Liver (tissue), 3 donors: ENCODE results near the gene GALNTL6.

Source experiments
- ATF3 ChIP-seq: IDR thresholded peaks from 2 replicates; pipeline ENCODE4 v1.6.1; 2016; ENCODE audit warnings: antibody characterized with exemption
- CTCF ChIP-seq: fragments of 150-350 bp; IDR thresholded peaks from 2 replicates; pipeline ENCODE4 v1.5.1; 2017; ENCODE audit warnings: improper control_type of control experiment, low read depth, low read length; ENCODE audit not compliant: missing input control
- EGR1 ChIP-seq, 2 donors: IDR thresholded peaks; 2 replicates each; pipeline ENCODE4 v1.6.1; 2016 to 2018; ENCODE audit warnings: antibody characterized with exemption in 2 of 2, low read depth in 2 of 2
- GABPA ChIP-seq, 2 donors: IDR thresholded peaks in 1 of 2; conservative IDR thresholded peaks in 1 of 2; 2 replicates each; pipeline ENCODE4 v1.6.1; 2016; ENCODE audit warnings: antibody characterized with exemption in 2 of 2, mild to moderate bottlenecking in 1 of 2, moderate library complexity in 1 of 2
- HNF4G ChIP-seq: IDR thresholded peaks from 2 replicates; pipeline ENCODE4 v1.6.1; 2016; ENCODE audit warnings: antibody characterized with exemption
- MAX ChIP-seq: IDR thresholded peaks from 2 replicates; pipeline ENCODE4 v1.6.1; 2016; ENCODE audit warnings: antibody characterized with exemption
- RAD21 ChIP-seq, 2 donors: IDR thresholded peaks; 2 replicates each; pipeline ENCODE4 v1.6.1; 2016; ENCODE audit warnings: antibody characterized with exemption in 2 of 2, mild to moderate bottlenecking in 2 of 2
- RXRA ChIP-seq, 2 donors: IDR thresholded peaks; 2 replicates each; pipeline ENCODE4 v1.6.1; 2017 to 2018; ENCODE audit warnings: antibody characterized with exemption in 2 of 2, mild to moderate bottlenecking in 1 of 2
- TAF1 ChIP-seq: conservative IDR thresholded peaks from 2 replicates; pipeline ENCODE4 v1.6.1; 2016; ENCODE audit warnings: antibody characterized with exemption, mild to moderate bottlenecking
- YY1 ChIP-seq: IDR thresholded peaks from 2 replicates; pipeline ENCODE4 v1.6.1; 2016; ENCODE audit warnings: antibody characterized with exemption, mild to moderate bottlenecking
- ZBTB33 ChIP-seq: IDR thresholded peaks from 2 replicates; pipeline ENCODE4 v1.6.1; 2016; ENCODE audit warnings: antibody characterized with exemption
- donor health status: healthy.
- donor health status: healthy.

DNA sequence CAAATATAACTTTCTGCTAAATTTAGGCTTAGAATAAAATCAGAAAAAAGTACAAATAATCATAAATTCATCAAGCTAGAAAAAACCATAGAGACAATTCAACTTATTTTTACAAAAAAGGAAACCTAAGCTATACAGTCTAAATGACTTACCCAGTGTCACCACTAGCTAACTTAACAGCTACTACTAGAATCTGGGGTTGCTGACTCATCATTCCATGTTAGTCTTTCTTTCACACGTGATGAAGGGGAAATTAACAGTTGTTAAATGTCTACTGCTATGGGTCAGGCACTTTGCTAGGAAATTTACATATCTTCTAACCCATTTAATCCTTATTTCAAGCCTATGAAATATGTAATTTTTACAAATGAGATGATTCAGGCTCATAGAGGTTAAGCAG lies 1006.1 kb downstream of the GALNTL6 start:
- no peak for TF ChIP-seq CTCF
- TF ChIP-seq MAX = no peak
- no peak for TF ChIP-seq ZBTB33
- TF ChIP-seq GABPA (IDR thresholded peaks at IDR 0.05 in 1 of 2, conservative IDR thresholded peaks at IDR 0.05 in 1 of 2) = no peak
- TF ChIP-seq RXRA (IDR thresholded peaks at IDR 0.05) = no peak
- no peak for TF ChIP-seq HNF4G
- TF ChIP-seq EGR1 (IDR thresholded peaks at IDR 0.05; ENCODE audit: low read depth in 2 of 2) = no peak
- no peak for TF ChIP-seq ATF3
- TF ChIP-seq TAF1 = no peak
- TF ChIP-seq YY1 = no peak
- no peak for TF ChIP-seq RAD21 (IDR thresholded peaks at IDR 0.05)
